GM12864 (cell line): ENCODE results near the gene BTBD17.

ENCODE experiments used
- DNase-seq: peaks from one replicate; pipeline ENCODE4 v3.0.0-alpha.2; 2011; ENCODE audit warnings: low read depth
- H3K4me3 ChIP-seq: 2 replicates; pipeline ENCODE4 v1.5.1; 2011; ENCODE audit warnings: mild to moderate bottlenecking, low read depth, low read length, control low read depth
- CTCF ChIP-seq: IDR thresholded peaks from 2 replicates; pipeline ENCODE4 v1.5.1; 2011; ENCODE audit warnings: low read depth, mild to moderate bottlenecking, moderate library complexity, low read length, control low read depth, inconsistent platforms; ENCODE audit errors: missing control alignments

The BTBD17 gene

GRCh38 chr17:74353446-74354060 lies 8.1 kb downstream of the BTBD17 start:
- TF ChIP-seq CTCF = no peak
- H3K4me3 ChIP-seq = no peak overlapping the region
- DNase-seq = no peak

GRCh38 chr17:74351552-74352210 lies 10.0 kb downstream of the BTBD17 start:
- no peak for TF ChIP-seq CTCF
- no peak overlapping the region for H3K4me3 ChIP-seq
- DNase-seq = no peak

GRCh38 chr17:74350486-74350885 lies 11.2 kb downstream of the BTBD17 start:
- no peak for DNase-seq
- H3K4me3 ChIP-seq = no peak overlapping the region
- no peak for TF ChIP-seq CTCF

- H3K4me3 ChIP-seq = no peak overlapping the region
- TF ChIP-seq CTCF = no peak
- no peak for DNase-seq
Measured at GRCh38 chr17:74349120-74349519, 12.5 kb downstream of the BTBD17 start.

GRCh38 chr17:74347646-74348045 lies 14.0 kb downstream of the BTBD17 start:
- TF ChIP-seq CTCF = no peak
- no peak for DNase-seq
- no peak overlapping the region for H3K4me3 ChIP-seq

GRCh38 chr17:74345433-74346241 lies 16.0 kb downstream of the BTBD17 start:
- no peak for DNase-seq
- no peak for TF ChIP-seq CTCF
- H3K4me3 ChIP-seq = no peak overlapping the region

GRCh38 chr17:74344658-74345057 lies 17.0 kb downstream of the BTBD17 start:
- TF ChIP-seq CTCF = no peak
- H3K4me3 ChIP-seq = no peak overlapping the region
- DNase-seq = no peak
